T-helper 2 cell treated with Interferon-gamma antibody and Interleukin-4, amounts not matched to agents 5 μg/mL and 100 μg/mL, for 36 hours (primary cell): ENCODE results near the gene SHISA9.

Experiments used
- DNase-seq: peaks from one replicate; pipeline ENCODE4 v3.0.0; 2021; ENCODE audit warnings: low spot score
- H3K27ac Mint-ChIP-seq: one replicate; pipeline ENCODE4 v1.8.0; 2021; ENCODE audit warnings: mild to moderate bottlenecking, mixed read lengths
- H3K27me3 Mint-ChIP-seq: one replicate; pipeline ENCODE4 v1.8.0; 2021; ENCODE audit warnings: low read depth, mixed read lengths
- H3K36me3 Mint-ChIP-seq: one replicate; pipeline ENCODE4 v1.8.0; 2021; ENCODE audit warnings: low read depth, mixed read lengths
- H3K4me1 Mint-ChIP-seq: one replicate; pipeline ENCODE4 v1.8.0; 2021; ENCODE audit warnings: low read depth, mixed read lengths
- H3K4me3 Mint-ChIP-seq: one replicate; pipeline ENCODE4 v1.8.0; 2022; ENCODE audit warnings: mild to moderate bottlenecking, moderate library complexity, mixed read lengths
- H3K9me3 Mint-ChIP-seq: one replicate; pipeline ENCODE4 v1.8.0; 2021; ENCODE audit warnings: mixed read lengths

SHISA9 gene

GRCh38 chr16:13205352-13205751 lies 304.0 kb downstream of the SHISA9 start:
- Mint-ChIP-seq H3K9me3 (peaks cover 4% of the 10 kb centered on the region), H3K36me3 (no peaks in the 10 kb centered on the region), H3K4me3 (no peak overlapping the region), H3K4me1 (no peaks in the 10 kb centered on the region), H3K27me3 (no peaks in the 10 kb centered on the region), H3K27ac (no peak overlapping the region)
- DNase-seq = no peak

- H3K4me3 Mint-ChIP-seq = no peak overlapping the region
- no peaks in the 10 kb centered on the region for H3K36me3 Mint-ChIP-seq
- H3K9me3 Mint-ChIP-seq = peaks cover 7% of the 10 kb centered on the region
- H3K4me1 Mint-ChIP-seq = no peaks in the 10 kb centered on the region
- H3K27ac Mint-ChIP-seq = no peak overlapping the region
- no peak for DNase-seq
- no peaks in the 10 kb centered on the region for H3K27me3 Mint-ChIP-seq
Measured at GRCh38 chr16:13206606-13207005, 305.2 kb downstream of the SHISA9 start.

- Mint-ChIP-seq H3K9me3 (peaks cover 6% of the 10 kb centered on the region), H3K27me3 (no peaks in the 10 kb centered on the region), H3K4me3 (no peak overlapping the region), H3K36me3 (no peaks in the 10 kb centered on the region), H3K4me1 (no peaks in the 10 kb centered on the region), H3K27ac (no peak overlapping the region)
- DNase-seq = no peak
Measured at GRCh38 chr16:13207151-13207550, 305.8 kb downstream of the SHISA9 start.

GRCh38 chr16:13223666-13224065 lies 322.3 kb downstream of the SHISA9 start:
- H3K9me3 Mint-ChIP-seq = peaks cover 27% of the 10 kb centered on the region
- H3K36me3 Mint-ChIP-seq = no peaks in the 10 kb centered on the region
- no peak for DNase-seq

GRCh38 chr16:13229039-13229438 lies 327.6 kb downstream of the SHISA9 start:
- Mint-ChIP-seq H3K27me3 (no peaks in the 10 kb centered on the region), H3K36me3 (no peaks in the 10 kb centered on the region), H3K9me3 (peaks cover 24% of the 10 kb centered on the region), H3K27ac (no peak overlapping the region), H3K4me3 (no peak overlapping the region), H3K4me1 (no peaks in the 10 kb centered on the region)
- no peak for DNase-seq

More at GRCh38 chr16:13223666-13224065, 322.3 kb downstream of the SHISA9 start:
- Mint-ChIP-seq H3K4me1 (no peaks in the 10 kb centered on the region), H3K4me3 (no peak overlapping the region), H3K27ac (no peak overlapping the region), H3K27me3 (no peaks in the 10 kb centered on the region)

GRCh38 chr16:13231365-13231764 lies 330.0 kb downstream of the SHISA9 start:
- no peak overlapping the region for H3K4me3 Mint-ChIP-seq
- H3K36me3 Mint-ChIP-seq = no peaks in the 10 kb centered on the region
- no peak for DNase-seq
- no peak overlapping the region for H3K27ac Mint-ChIP-seq
- H3K27me3 Mint-ChIP-seq = no peaks in the 10 kb centered on the region
- no peaks in the 10 kb centered on the region for H3K4me1 Mint-ChIP-seq
- peaks cover 17% of the 10 kb centered on the region for H3K9me3 Mint-ChIP-seq

- Mint-ChIP-seq H3K4me1 (no peaks in the 10 kb centered on the region), H3K4me3 (no peak overlapping the region), H3K27me3 (no peaks in the 10 kb centered on the region), H3K9me3 (peaks cover 23% of the 10 kb centered on the region), H3K27ac (no peak overlapping the region), H3K36me3 (no peaks in the 10 kb centered on the region)
- no peak for DNase-seq
Measured at GRCh38 chr16:13234999-13235398, 333.6 kb downstream of the SHISA9 start.

GRCh38 chr16:13236308-13236707 lies 334.9 kb downstream of the SHISA9 start:
- Mint-ChIP-seq H3K4me1 (no peaks in the 10 kb centered on the region), H3K4me3 (no peak overlapping the region), H3K27ac (no peak overlapping the region), H3K36me3 (no peaks in the 10 kb centered on the region), H3K27me3 (no peaks in the 10 kb centered on the region), H3K9me3 (peaks cover 25% of the 10 kb centered on the region)
- no peak for DNase-seq

GRCh38 chr16:13238182-13238581 lies 336.8 kb downstream of the SHISA9 start:
- Mint-ChIP-seq H3K27ac (no peak overlapping the region), H3K36me3 (no peaks in the 10 kb centered on the region), H3K4me3 (no peak overlapping the region), H3K27me3 (no peaks in the 10 kb centered on the region), H3K9me3 (peaks cover 25% of the 10 kb centered on the region), H3K4me1 (no peaks in the 10 kb centered on the region)
- no peak for DNase-seq

GRCh38 chr16:13242201-13242600 lies 340.8 kb downstream of the SHISA9 start:
- H3K27me3 Mint-ChIP-seq = no peaks in the 10 kb centered on the region
- no peak for DNase-seq
- H3K4me1 Mint-ChIP-seq = no peaks in the 10 kb centered on the region
- H3K4me3 Mint-ChIP-seq = no peak overlapping the region
- H3K36me3 Mint-ChIP-seq = no peaks in the 10 kb centered on the region
- H3K27ac Mint-ChIP-seq = no peak overlapping the region
- H3K9me3 Mint-ChIP-seq = peaks cover 29% of the 10 kb centered on the region

- H3K9me3 Mint-ChIP-seq = peaks cover 38% of the 10 kb centered on the region
- H3K36me3 Mint-ChIP-seq = no peaks in the 10 kb centered on the region
- no peaks in the 10 kb centered on the region for H3K4me1 Mint-ChIP-seq
- H3K27ac Mint-ChIP-seq = no peak overlapping the region
- no peak for DNase-seq
- H3K27me3 Mint-ChIP-seq = no peaks in the 10 kb centered on the region
- no peak overlapping the region for H3K4me3 Mint-ChIP-seq
Measured at GRCh38 chr16:13244770-13245169, 343.4 kb downstream of the SHISA9 start.

- Mint-ChIP-seq H3K27ac (no peak overlapping the region), H3K4me3 (no peak overlapping the region), H3K4me1 (no peaks in the 10 kb centered on the region), H3K9me3 (peaks cover 33% of the 10 kb centered on the region), H3K36me3 (no peaks in the 10 kb centered on the region), H3K27me3 (no peaks in the 10 kb centered on the region)
- DNase-seq = no peak
Measured at GRCh38 chr16:13245713-13246377, 344.4 kb downstream of the SHISA9 start.

- Mint-ChIP-seq H3K9me3 (peaks cover 46% of the 10 kb centered on the region), H3K36me3 (no peaks in the 10 kb centered on the region), H3K27me3 (no peaks in the 10 kb centered on the region), H3K4me3 (no peak overlapping the region), H3K4me1 (no peaks in the 10 kb centered on the region), H3K27ac (no peak overlapping the region)
- DNase-seq = no peak
Measured at GRCh38 chr16:13254998-13255614, 353.7 kb downstream of the SHISA9 start.

GRCh38 chr16:13262270-13263090 lies 361.1 kb downstream of the SHISA9 start:
- no peaks in the 10 kb centered on the region for H3K4me1 Mint-ChIP-seq
- no peak overlapping the region for H3K27ac Mint-ChIP-seq

More at GRCh38 chr16:13262270-13263090, 361.1 kb downstream of the SHISA9 start:
- H3K4me3 Mint-ChIP-seq = no peak overlapping the region
- no peak for DNase-seq
- no peaks in the 10 kb centered on the region for H3K36me3 Mint-ChIP-seq
- H3K27me3 Mint-ChIP-seq = no peaks in the 10 kb centered on the region
- H3K9me3 Mint-ChIP-seq = peaks cover 20% of the 10 kb centered on the region
